H1 (cell line): ENCODE results near the gene IQCM. TPM values are rescaled to one million over a fixed set of nuclear protein-coding genes. Genes with fewer than 3 reads are reported as not detected.

Experiments
- CTCF ChIA-PET: fragments of 300-600 bp; sonication (Branson Sonifier 250); formaldehyde crosslinking; loops from one replicate; lab custom pipeline; 2021; ENCODE audit not compliant: partially characterized antibody; lab: Charles Lee
- POLR2A ChIA-PET: fragments of 300-600 bp; sonication (Branson Sonifier 250); formaldehyde crosslinking; loops from one replicate; lab custom pipeline; 2021; ENCODE audit warnings: inconsistent platforms; ENCODE audit not compliant: partially characterized antibody; lab: Charles Lee
- DNase-seq, 2 experiments: peaks; one replicate each; pipeline versions ENCODE4 v3.0.0 to v3.0.0-alpha.2; 2010 to 2022; ENCODE audit warnings: low spot score in 2 of 2, low read depth in 1 of 2, mixed read lengths in 1 of 2
- FAIRE-seq: peaks from 2 replicates; lab custom pipeline; 2011; peaks lifted over from hg19 to GRCh38; lab: Jason Lieb, UNC
- H2AFZ ChIP-seq: 2 replicates; pipeline ENCODE4 v1.8.1; 2012; ENCODE audit warnings: low read length, inconsistent platforms
- H2AK5ac ChIP-seq: 2 replicates; pipeline ENCODE4 v1.6.1; 2013; ENCODE audit warnings: low read depth, low read length
- H2BK120ac ChIP-seq: replicated peaks from 2 replicates; pipeline ENCODE3; 2013; ENCODE audit warnings: low read depth, low read length, inconsistent platforms
- H2BK12ac ChIP-seq: 2 replicates; pipeline ENCODE4 v1.6.1; 2013; ENCODE audit warnings: low read depth, low read length
- H2BK15ac ChIP-seq: 2 replicates; pipeline ENCODE4 v1.6.1; 2013; ENCODE audit warnings: low read length
- H2BK20ac ChIP-seq: 2 replicates; pipeline ENCODE4 v1.6.1; 2013; ENCODE audit warnings: low read length
- H2BK5ac ChIP-seq: 2 replicates; pipeline ENCODE4 v1.6.1; 2013; ENCODE audit warnings: low read depth, low read length
- H3K14ac ChIP-seq: 2 replicates; pipeline ENCODE4 v1.6.1; 2013; ENCODE audit warnings: inconsistent platforms; ENCODE audit not compliant: insufficient read length
- H3K18ac ChIP-seq: 2 replicates; pipeline ENCODE4 v1.6.1; 2013; ENCODE audit warnings: low read length; ENCODE audit errors: extremely low read depth
- H3K23ac ChIP-seq: 2 replicates; pipeline ENCODE4 v1.6.1; 2013; ENCODE audit warnings: inconsistent platforms; ENCODE audit not compliant: insufficient read length
- H3K23me2 ChIP-seq: 2 replicates; pipeline ENCODE4 v1.6.1; 2013; ENCODE audit warnings: low read depth, low read length
- H3K27ac ChIP-seq: 2 replicates; pipeline ENCODE4 v1.6.1; 2011; ENCODE audit warnings: low read depth, low read length, inconsistent platforms
- H3K27me3 ChIP-seq, 4 experiments: replicated peaks in 1 of 4; 1 replicate in 1 of 4; 2 replicates in 3 of 4; pipeline versions ENCODE4 v1.6.1 to v1.8.1; 2011 to 2013; ENCODE audit warnings: low read length in 3 of 4, mild to moderate bottlenecking in 3 of 4, inconsistent platforms in 2 of 4, mixed read lengths in 2 of 4, moderate library complexity in 1 of 4; ENCODE audit not compliant: control insufficient read depth in 3 of 4, insufficient read depth in 3 of 4; ENCODE audit errors: extremely low read depth in 1 of 4
- H3K36me3 ChIP-seq, 4 experiments: 2 replicates each; pipeline versions ENCODE4 v1.6.1 to v1.8.1; 2011 to 2013; ENCODE audit warnings: mild to moderate bottlenecking in 4 of 4, low read length in 3 of 4, moderate library complexity in 2 of 4, control low read depth in 1 of 4, inconsistent platforms in 1 of 4; ENCODE audit not compliant: insufficient read depth in 4 of 4, control insufficient read depth in 2 of 4
- H3K4ac ChIP-seq: replicated peaks from 2 replicates; pipeline ENCODE3; 2013; ENCODE audit warnings: low read length, low read depth, mixed read lengths, inconsistent platforms; ENCODE audit not compliant: insufficient read length
- H3K4me1 ChIP-seq, 4 experiments: replicated peaks in 1 of 4; 1 replicate in 1 of 4; 2 replicates in 3 of 4; pipeline versions ENCODE4 v1.6.1 to v1.8.1; 2011 to 2013; ENCODE audit warnings: low read length in 3 of 4, inconsistent platforms in 2 of 4, mixed read lengths in 1 of 4; ENCODE audit not compliant: insufficient read depth in 4 of 4, control insufficient read depth in 3 of 4
- H3K4me2 ChIP-seq, 2 experiments: 2 replicates each; pipeline versions ENCODE4 v1.6.1 to v1.8.1; 2011 to 2013; ENCODE audit warnings: low read depth in 2 of 2, low read length in 2 of 2, control low read depth in 1 of 2, inconsistent platforms in 1 of 2, mild to moderate bottlenecking in 1 of 2; ENCODE audit not compliant: insufficient read depth in 1 of 2
- H3K4me3 ChIP-seq, 4 experiments: fragments of 200-600, 300-600 bp in 1 of 4; sonication (generic), shearing (Covaris generic), sonication (Bioruptor Twin) in 1 of 4; 2 replicates each; pipeline versions ENCODE4 v1.5.1 to v1.8.1; 2011 to 2016; ENCODE audit warnings: low read length in 4 of 4, low read depth in 3 of 4, control low read depth in 2 of 4, inconsistent platforms in 2 of 4, mild to moderate bottlenecking in 2 of 4, mixed read lengths in 1 of 4, moderate library complexity in 1 of 4; ENCODE audit not compliant: insufficient read depth in 2 of 4; ENCODE audit errors: extremely low read depth in 1 of 4
- H3K56ac ChIP-seq: replicated peaks from 2 replicates; pipeline ENCODE3; 2013; ENCODE audit warnings: low read depth, mild to moderate bottlenecking, mixed read lengths, low read length, inconsistent platforms; ENCODE audit not compliant: insufficient read length
- H3K79me1 ChIP-seq: 2 replicates; pipeline ENCODE4 v1.6.1; 2013; ENCODE audit warnings: low read depth, low read length, control low read depth
- H3K79me2 ChIP-seq, 2 experiments: 2 replicates each; pipeline versions ENCODE4 v1.6.1 to v1.8.1; 2012 to 2013; ENCODE audit warnings: low read length in 2 of 2, mild to moderate bottlenecking in 2 of 2, inconsistent platforms in 1 of 2; ENCODE audit not compliant: insufficient read depth in 2 of 2, control insufficient read depth in 1 of 2
- H3K9ac ChIP-seq, 4 experiments: replicated peaks in 1 of 4; 1 replicate in 1 of 4; 2 replicates in 3 of 4; pipeline versions ENCODE4 v1.6.1 to v1.8.1; 2011 to 2013; ENCODE audit warnings: low read depth in 3 of 4, low read length in 3 of 4, control low read depth in 2 of 4, mild to moderate bottlenecking in 2 of 4, moderate library complexity in 2 of 4, inconsistent platforms in 1 of 4; ENCODE audit errors: extremely low read depth in 1 of 4
- H3K9me3 ChIP-seq, 2 experiments: 2 replicates each; pipeline versions ENCODE4 v1.6.1 to v1.8.1; 2012 to 2013; ENCODE audit warnings: mild to moderate bottlenecking in 2 of 2, moderate library complexity in 2 of 2, control low read depth in 1 of 2, inconsistent platforms in 1 of 2, low read depth in 1 of 2, low read length in 1 of 2, mixed read lengths in 1 of 2; ENCODE audit not compliant: insufficient read depth in 2 of 2
- H4K20me1 ChIP-seq, 2 experiments: replicated peaks in 1 of 2; 2 replicates each; pipeline versions ENCODE3 to v1.8.1; 2011 to 2013; ENCODE audit warnings: inconsistent platforms in 2 of 2, low read length in 2 of 2, mild to moderate bottlenecking in 1 of 2; ENCODE audit not compliant: insufficient read depth in 2 of 2, control insufficient read depth in 1 of 2
- H4K5ac ChIP-seq: 2 replicates; pipeline ENCODE4 v1.6.1; 2013; ENCODE audit warnings: low read length, low read depth, mixed read lengths, inconsistent platforms; ENCODE audit not compliant: insufficient read length
- H4K8ac ChIP-seq: 2 replicates; pipeline ENCODE4 v1.8.0; 2013; ENCODE audit warnings: mild to moderate bottlenecking, moderate library complexity, low read length, inconsistent platforms; ENCODE audit not compliant: insufficient read depth; ENCODE audit errors: extremely low read depth
- H4K91ac ChIP-seq: replicated peaks from 2 replicates; pipeline ENCODE3; 2013; ENCODE audit warnings: low read length, mixed read lengths, inconsistent platforms; ENCODE audit not compliant: insufficient read length
- ATF3 ChIP-seq: IDR thresholded peaks from 2 replicates; pipeline ENCODE4 v1.6.1; 2011; ENCODE audit warnings: low read depth, mild to moderate bottlenecking, low read length; ENCODE audit not compliant: insufficient read depth
- BCL11A ChIP-seq, 2 experiments: IDR thresholded peaks; one replicate each; pipeline ENCODE4 v1.6.1; 2011; ENCODE audit warnings: low read depth in 2 of 2, low read length in 2 of 2, mild to moderate bottlenecking in 2 of 2
- BRCA1 ChIP-seq: IDR thresholded peaks from 2 replicates; pipeline ENCODE4 v1.6.1; 2012; ENCODE audit warnings: low read depth, low read length, improper control_type of control experiment
- CTCF ChIP-seq, 3 experiments: IDR thresholded peaks; 1 replicate in 2 of 3; 2 replicates in 1 of 3; pipeline versions ENCODE4 v1.5.1 to v1.6.1; 2011; ENCODE audit warnings: low read length in 3 of 3, mild to moderate bottlenecking in 3 of 3, inconsistent platforms in 2 of 3, low read depth in 1 of 3, moderate library complexity in 1 of 3; ENCODE audit not compliant: insufficient read depth in 1 of 3; ENCODE audit errors: control extremely low read depth in 1 of 3
- JUN ChIP-seq: IDR thresholded peaks from 2 replicates; pipeline ENCODE4 v1.6.1; 2011; ENCODE audit warnings: low read depth, mild to moderate bottlenecking, improper control_type of control experiment, low read length
- JUND ChIP-seq: IDR thresholded peaks from 2 replicates; pipeline ENCODE4 v1.6.1; 2011; ENCODE audit warnings: mild to moderate bottlenecking, improper control_type of control experiment, low read length
- SAP30 ChIP-seq: fragments of 300-600 bp; sonication (generic); IDR thresholded peaks from 2 replicates; pipeline ENCODE4 v1.7.1; 2012; ENCODE audit warnings: low read length, moderate library complexity, mild to moderate bottlenecking, inconsistent platforms; ENCODE audit not compliant: insufficient read depth, insufficient replicate concordance
- TEAD4 ChIP-seq: IDR thresholded peaks from 2 replicates; pipeline ENCODE4 v1.6.1; 2012; ENCODE audit warnings: low read depth, low read length, inconsistent platforms, mixed read lengths
- WGBS, 2 experiments: shearing (Covaris generic) in 1 of 2; methylation state at CpG; one replicate each; pipeline versions ENCODE4 v1.1.6 to v1.1.7; 2013 to 2015; ENCODE audit warnings: low lambda C conversion rate in 2 of 2, mixed read lengths in 2 of 2, inconsistent platforms in 1 of 2, low coverage in 1 of 2, missing lambda C conversion rate in 1 of 2; ENCODE audit not compliant: insufficient replicate concordance in 2 of 2, insufficient coverage in 1 of 2, insufficient read length in 1 of 2; ENCODE audit errors: extremely low coverage in 1 of 2, missing lambda C conversion rate in 1 of 2; 5-methylcytosine and 5-hydroxymethylcytosine counted together
- polyA plus RNA-seq, 7 experiments: library from polyadenylated mRNA; depleted of rRNA in 3 of 7; stranded (reverse) in 5 of 7; unstranded in 2 of 7; fragments of >200 nt in 5 of 7; fragments of 200-250 nt in 2 of 7; gene quantifications; 1 replicate in 5 of 7; 2 replicates in 1 of 7; 4 replicates in 1 of 7; pipeline versions ENCODE4 v1.2.1 to v1.2.3, GENCODE V29; 2011 to 2013; ENCODE audit warnings: missing spikeins in 2 of 7, mixed read lengths in 2 of 7
- total RNA-seq: library from RNA; stranded (reverse); fragmentation: NEBNext Ultra II Directional; extraction: Animal tissue kit (Norgen Biotek cat#: 25700); gene quantifications from 2 replicates; pipeline ENCODE4 v1.2.1, GENCODE V29; 2021

IQCM gene
- total and polyA plus RNA-seq, 2 of the 8 experiments (the other 6 are each of a cell fraction or from before 2014, with no cell fraction given) = not detected

- no peaks in the 10 kb centered on the region for H3K4me1 ChIP-seq
- no peak overlapping the region for H2BK12ac ChIP-seq
- no peaks in the 10 kb centered on the region for H3K27me3 ChIP-seq
- H3K4me3 ChIP-seq = no peak overlapping the region
- no peaks in the 10 kb centered on the region for H3K36me3 ChIP-seq
- H4K5ac ChIP-seq = no peak overlapping the region
- DNase-seq (no peak), FAIRE-seq (no peak)
- H2BK120ac ChIP-seq = no peak overlapping the region
- H2AFZ ChIP-seq = no peak overlapping the region
- no peak overlapping the region for H2BK20ac ChIP-seq
- H3K79me1 ChIP-seq = no peaks in the 10 kb centered on the region
- no peak overlapping the region for H3K27ac ChIP-seq
- H3K4me2 ChIP-seq = no peak overlapping the region
- no peak overlapping the region; the same call in 1 of the 2 replicates for H2BK5ac ChIP-seq
- no peaks in the 10 kb centered on the region for H3K9me3 ChIP-seq
- no peaks in the 10 kb centered on the region for H3K79me2 ChIP-seq
- no peak overlapping the region for H4K8ac ChIP-seq
- POLR2A ChIA-PET = no interaction called here
- no peak overlapping the region for H3K9ac ChIP-seq
- no peak overlapping the region for H2AK5ac ChIP-seq
- H3K56ac ChIP-seq = no peak overlapping the region
- H3K4ac ChIP-seq = no peak overlapping the region
- no peak overlapping the region for H3K23ac ChIP-seq
- H3K14ac ChIP-seq = no peak overlapping the region
- no peak overlapping the region for H3K18ac ChIP-seq
- TF ChIP-seq ATF3 = no peak
- TF ChIP-seq JUN = no peak
- TF ChIP-seq CTCF (IDR thresholded peaks at IDR 0.05; ENCODE audit: control extremely low read depth in 1 of 3, insufficient read depth in 1 of 3, low read depth in 1 of 3, low read length in 3 of 3) = no peak
- TF ChIP-seq BCL11A (IDR thresholded peaks at IDR 0.05; ENCODE audit: low read depth in 2 of 2, low read length in 2 of 2) = no peak
- TF ChIP-seq JUND = no peak
- no peak for TF ChIP-seq TEAD4
- TF ChIP-seq BRCA1 = no peak
- no peak for TF ChIP-seq SAP30
- TF ChIP-seq, all 59 proteins: peak for 0
- no peak overlapping the region for H2BK15ac ChIP-seq
- H4K91ac ChIP-seq = no peak overlapping the region
- no peaks in the 10 kb centered on the region for H3K23me2 ChIP-seq
- WGBS, 2 experiments = 96% methylated on average over 3 of the region's 3 CpGs; no CpG with 5 or more reads in 1 of the 2 experiments
- H4K20me1 ChIP-seq = no peaks in the 10 kb centered on the region
- CTCF ChIA-PET = no interaction called here
These were observed 406.1 kb downstream of the IQCM start for GRCh38 chr4:149409555-149409962.
